Mucosa of descending colon (tissue), 3 donors: Measurements from ENCODE around the gene AP4S1. TPM values are rescaled to one million over a fixed set of nuclear protein-coding genes. Genes with fewer than 3 reads are reported as not detected.
A peak's percentile ranks its signal among the peaks of the same experiment; 100 is the strongest.

Experiments used
- ATAC-seq: fragments of 200-7000 bp; cut with Tn5 transposase; one replicate; pipeline ENCODE4 v1.9.1; 2020; ENCODE audit warnings: mild to moderate bottlenecking, moderate library complexity
- DNase-seq, 3 donors: peaks; one replicate each; pipeline ENCODE4 v3.0.0-alpha.2; 2020
- H3K36me3 ChIP-seq: fragments of 200-600 bp; one replicate; pipeline ENCODE4 v1.8.0; 2021; ENCODE audit warnings: low read depth, mild to moderate bottlenecking
- H3K4me1 ChIP-seq: fragments of 200-600 bp; one replicate; pipeline ENCODE4 v1.8.0; 2021; ENCODE audit warnings: low read depth, mild to moderate bottlenecking
- H3K4me3 ChIP-seq: fragments of 200-600 bp; one replicate; pipeline ENCODE4 v1.8.0; 2021; ENCODE audit warnings: mild to moderate bottlenecking
- H3K9me3 ChIP-seq: fragments of 200-600 bp; one replicate; pipeline ENCODE4 v1.8.0; 2021; ENCODE audit warnings: mild to moderate bottlenecking
- intact Hi-C, 2 donors: fragments of 100-400 bp; cut with DNase I in 1 of 2; cut with micrococcal nuclease in 1 of 2; formaldehyde crosslinking; loops; one replicate each; pipeline versions ENCODE4 v1.11.0 to v1.11.1; 2022; cut with DNase I, micrococcal nuclease
- microRNA-seq: library from miRNA; unstranded; fragments of <30 nt; microRNA quantifications from one replicate; pipeline ENCODE4, GENCODE V29; 2019
- total RNA-seq, 3 donors: library from RNA; stranded (reverse); fragmentation: NEBNext Ultra II Directional in 2 of 3; extraction: Animal tissue kit (Norgen Biotek cat#: 25700) in 2 of 3; gene quantifications; one replicate each; pipeline versions ENCODE4 v1.2.1 to v1.2.4, GENCODE V29; 2021 to 2023
- TF ChIP-seq, protein P1 (sequence below): fragments of 200-600 bp; IDR thresholded peaks from one replicate; pipeline ENCODE4 v1.8.0; 2022; ENCODE audit warnings: antibody characterized with exemption, mild to moderate bottlenecking
- donor health status: DM: no; HTN: no; CAD: no; lungs with moderate emphysema.
- donor health status: DM: no; HTN: no; CAD: no.
- donor health status: DM: no; HTN: yes; CAD: no.

AP4S1 gene
- total RNA-seq, 3 donors from 2014 or later, result 3.0 to 9.9 (median 4.0) TPM

- Histone ChIP-seq H3K4me3 (no peak overlapping the region), H3K4me1 (no peaks in the 10 kb centered on the region), H3K36me3 (no peaks in the 10 kb centered on the region), H3K9me3 (no peaks in the 10 kb centered on the region)
- TF ChIP-seq, protein P1, sequence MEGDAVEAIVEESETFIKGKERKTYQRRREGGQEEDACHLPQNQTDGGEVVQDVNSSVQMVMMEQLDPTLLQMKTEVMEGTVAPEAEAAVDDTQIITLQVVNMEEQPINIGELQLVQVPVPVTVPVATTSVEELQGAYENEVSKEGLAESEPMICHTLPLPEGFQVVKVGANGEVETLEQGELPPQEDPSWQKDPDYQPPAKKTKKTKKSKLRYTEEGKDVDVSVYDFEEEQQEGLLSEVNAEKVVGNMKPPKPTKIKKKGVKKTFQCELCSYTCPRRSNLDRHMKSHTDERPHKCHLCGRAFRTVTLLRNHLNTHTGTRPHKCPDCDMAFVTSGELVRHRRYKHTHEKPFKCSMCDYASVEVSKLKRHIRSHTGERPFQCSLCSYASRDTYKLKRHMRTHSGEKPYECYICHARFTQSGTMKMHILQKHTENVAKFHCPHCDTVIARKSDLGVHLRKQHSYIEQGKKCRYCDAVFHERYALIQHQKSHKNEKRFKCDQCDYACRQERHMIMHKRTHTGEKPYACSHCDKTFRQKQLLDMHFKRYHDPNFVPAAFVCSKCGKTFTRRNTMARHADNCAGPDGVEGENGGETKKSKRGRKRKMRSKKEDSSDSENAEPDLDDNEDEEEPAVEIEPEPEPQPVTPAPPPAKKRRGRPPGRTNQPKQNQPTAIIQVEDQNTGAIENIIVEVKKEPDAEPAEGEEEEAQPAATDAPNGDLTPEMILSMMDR, result no peak
- ATAC-seq (no peak), DNase-seq (no peak)
- intact Hi-C loops, result no loop called here
Measured at GRCh38 chr14:31139301-31139847, 113.9 kb downstream of the AP4S1 start.

DNA sequence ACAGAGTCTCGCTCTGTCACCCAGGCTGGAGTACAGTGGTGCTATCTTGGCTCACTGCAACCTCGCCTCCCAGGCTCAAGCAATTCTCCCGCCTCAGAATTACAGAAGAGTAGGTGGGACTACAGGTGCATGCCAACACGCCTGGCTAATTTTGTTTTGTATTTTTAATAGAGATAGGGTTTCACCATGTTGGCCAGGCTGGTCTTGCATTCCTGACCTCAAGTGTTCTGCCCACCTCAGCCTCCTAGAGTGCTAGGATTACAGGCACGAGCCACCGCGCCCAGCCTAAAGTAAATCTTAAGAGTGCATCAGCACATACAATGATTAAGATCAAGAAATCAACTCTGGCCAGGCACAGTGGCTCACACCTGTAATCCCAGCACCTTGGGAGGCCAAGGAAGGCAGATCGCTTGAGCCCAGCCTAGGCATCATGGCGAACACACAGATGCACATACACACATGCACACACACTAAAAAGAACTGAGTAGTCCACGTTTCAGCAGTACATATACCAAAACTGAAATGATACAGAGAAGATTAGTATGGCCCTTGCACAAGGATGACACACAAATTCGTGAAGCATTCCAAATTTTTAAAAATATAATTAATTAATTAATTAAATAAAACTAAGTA, 117.1 kb downstream of the AP4S1 start:
- TF ChIP-seq, protein P1, result no peak
- Histone ChIP-seq H3K9me3 (no peaks in the 10 kb centered on the region), H3K4me3 (no peak overlapping the region), H3K4me1 (no peaks in the 10 kb centered on the region), H3K36me3 (no peaks in the 10 kb centered on the region)
- DNase-seq (no peak), ATAC-seq (no peak)
- intact Hi-C loops, result no loop called here

Small RNA genes lying within 50 kb of the gene (microRNA-seq; reads per million reads assigned to microRNA genes)
- 21.7 reads per million, percentile 43 among the genes with 10 or more reads in this experiment for gene MIR624

Other genes with a start within 250 kb of the AP4S1 start
- 1 to 10 TPM in 2 of 3 donors, under 1 TPM in 1; 0.89 to 1.6 (median 1.4) TPM for gene COCH, start 151.1 kb upstream of the AP4S1 start, total RNA-seq
- 10 to 100 TPM; 46.0 to 61.9 (median 46.3) TPM for gene STRN3, start 730 bp downstream of the AP4S1 start, total RNA-seq
- gene HECTD1, start 182.1 kb downstream of the AP4S1 start, total RNA-seq, result 100 to 1,000 TPM; 124 to 160 (median 140) TPM